OCI-LY1 (cell line): ENCODE results near the gene PCK2.

Experiments used
- H2AFZ ChIP-seq: fragments of 200-600 bp; sonication (generic), shearing (Covaris generic); 2 replicates; pipeline ENCODE4 v1.6.0; 2014; ENCODE audit warnings: antibody characterized with exemption, mild to moderate bottlenecking, low read length
- H3F3A ChIP-seq: fragments of 200-600 bp; sonication (generic), shearing (Covaris generic); 2 replicates; pipeline ENCODE4 v1.6.0; 2014; ENCODE audit warnings: mild to moderate bottlenecking, antibody characterized with exemption, low read length, moderate library complexity; ENCODE audit not compliant: insufficient read depth
- H3K27ac ChIP-seq: fragments of 200-600 bp; sonication (generic); 2 replicates; pipeline ENCODE4 v1.5.1; 2014; ENCODE audit warnings: low read length, mixed run types, mild to moderate bottlenecking, low read depth; ENCODE audit not compliant: poor library complexity, severe bottlenecking
- H3K27me3 ChIP-seq: fragments of 200-600 bp; sonication (generic); 2 replicates; pipeline ENCODE4 v1.6.0; 2014; ENCODE audit warnings: antibody characterized with exemption, mild to moderate bottlenecking, low read length, moderate library complexity; ENCODE audit not compliant: insufficient read depth
- H3K36me3 ChIP-seq: fragments of 200-600 bp; sonication (generic); 2 replicates; pipeline ENCODE4 v1.6.1; 2014; ENCODE audit warnings: mild to moderate bottlenecking, antibody characterized with exemption, low read length, moderate library complexity, mixed read lengths; ENCODE audit not compliant: insufficient read depth
- H3K4me1 ChIP-seq: fragments of 200-600 bp; sonication (generic); 2 replicates; pipeline ENCODE4 v1.5.1; 2014; ENCODE audit warnings: mild to moderate bottlenecking, low read length, moderate library complexity; ENCODE audit not compliant: insufficient read depth, severe bottlenecking
- H3K4me2 ChIP-seq: fragments of 200-600 bp; sonication (generic), shearing (Covaris generic); 2 replicates; pipeline ENCODE4 v1.6.1; 2014; ENCODE audit warnings: low read length
- H3K4me3 ChIP-seq: fragments of 200-600 bp; sonication (generic); 2 replicates; pipeline ENCODE4 v1.5.1; 2014; ENCODE audit warnings: low read length, low read depth, mild to moderate bottlenecking, mixed read lengths; ENCODE audit not compliant: poor library complexity, severe bottlenecking
- H3K79me2 ChIP-seq: fragments of 200-600 bp; shearing (Covaris generic); 2 replicates; pipeline ENCODE4 v1.6.1; 2016; ENCODE audit warnings: mixed run types, low read length, mixed read lengths; ENCODE audit not compliant: insufficient read depth
- H3K9ac ChIP-seq: fragments of 200-600 bp; sonication (generic), shearing (Covaris generic); 2 replicates; pipeline ENCODE4 v1.6.1; 2014; ENCODE audit warnings: mild to moderate bottlenecking, low read length, mixed read lengths
- H3K9me2 ChIP-seq: fragments of 200-600 bp; sonication (generic), shearing (Covaris generic); 2 replicates; pipeline ENCODE4 v1.6.1; 2014; ENCODE audit warnings: low read depth, mild to moderate bottlenecking, low read length, mixed read lengths
- H3K9me3 ChIP-seq: fragments of 200-600 bp; shearing (Covaris generic); 2 replicates; pipeline ENCODE4 v1.6.1; 2014; ENCODE audit warnings: low read length, mixed read lengths
- H4K20me1 ChIP-seq: fragments of 200-600 bp; sonication (generic), shearing (Covaris generic); 2 replicates; pipeline ENCODE4 v1.6.0; 2016; ENCODE audit warnings: mild to moderate bottlenecking, low read length; ENCODE audit not compliant: insufficient read depth
- EZH2 ChIP-seq: fragments of 200-600 bp; sonication (generic), shearing (Covaris generic); IDR thresholded peaks from 2 replicates; pipeline ENCODE4 v1.8.0; 2017; ENCODE audit warnings: borderline replicate concordance, mixed run types, mild to moderate bottlenecking, antibody characterized with exemption, low read length, moderate library complexity, mixed read lengths
- TF ChIP-seq, protein P1 (sequence below): fragments of 200-600 bp; sonication (generic), shearing (Covaris generic); IDR thresholded peaks from 2 replicates; pipeline ENCODE4 v1.5.1; 2017; ENCODE audit warnings: mild to moderate bottlenecking, antibody characterized with exemption, low read length, moderate library complexity, mixed read lengths

The PCK2 gene

DNA sequence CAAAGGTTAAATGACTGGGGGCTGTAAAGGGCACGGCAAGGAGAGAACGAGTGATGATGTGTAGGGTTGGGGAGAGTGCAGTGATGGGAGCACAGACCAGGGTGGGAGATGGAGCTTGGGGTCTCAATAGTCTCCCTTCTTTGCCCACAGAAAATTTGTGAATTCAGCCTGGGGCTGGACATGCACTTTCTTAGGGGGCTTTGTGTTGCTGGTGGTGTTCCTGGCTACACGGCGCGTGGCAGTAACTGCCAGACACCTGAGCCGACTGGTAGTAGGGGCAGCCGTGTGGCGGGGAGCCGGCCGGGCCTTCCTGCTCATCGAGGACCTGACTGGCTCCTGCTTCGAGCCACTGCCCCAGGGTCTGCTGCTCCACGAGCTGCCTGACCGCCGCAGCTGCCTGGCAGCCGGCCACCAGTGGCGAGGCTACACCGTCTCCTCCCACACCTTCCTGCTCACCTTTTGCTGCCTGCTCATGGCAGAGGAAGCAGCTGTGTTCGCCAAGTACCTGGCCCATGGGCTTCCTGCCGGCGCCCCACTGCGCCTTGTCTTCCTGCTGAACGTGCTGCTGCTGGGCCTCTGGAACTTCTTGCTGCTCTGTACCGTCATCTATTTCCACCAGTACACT is 38.1 kb downstream of the PCK2 start:
- Histone ChIP-seq H3F3A (no peaks in the 10 kb centered on the region), H2AFZ (no peak overlapping the region), H3K9me2 (no peaks in the 10 kb centered on the region), H3K27me3 (no peaks in the 10 kb centered on the region), H3K79me2 (no peaks in the 10 kb centered on the region), H3K4me1 (peaks cover 25% of the 10 kb centered on the region), H3K36me3 (peaks cover 1% of the 10 kb centered on the region; the same call in 1 of the 2 replicates), H3K4me2 (peak overlapping the region; percentile 20; the same call in 1 of the 2 replicates), H3K9ac (no peak overlapping the region; the same call in 1 of the 2 replicates), H4K20me1 (no peaks in the 10 kb centered on the region), H3K4me3 (no peak overlapping the region), H3K27ac (no peak overlapping the region), H3K9me3 (no peaks in the 10 kb centered on the region)
- TF ChIP-seq EZH2: no peak
- TF ChIP-seq, protein P1, sequence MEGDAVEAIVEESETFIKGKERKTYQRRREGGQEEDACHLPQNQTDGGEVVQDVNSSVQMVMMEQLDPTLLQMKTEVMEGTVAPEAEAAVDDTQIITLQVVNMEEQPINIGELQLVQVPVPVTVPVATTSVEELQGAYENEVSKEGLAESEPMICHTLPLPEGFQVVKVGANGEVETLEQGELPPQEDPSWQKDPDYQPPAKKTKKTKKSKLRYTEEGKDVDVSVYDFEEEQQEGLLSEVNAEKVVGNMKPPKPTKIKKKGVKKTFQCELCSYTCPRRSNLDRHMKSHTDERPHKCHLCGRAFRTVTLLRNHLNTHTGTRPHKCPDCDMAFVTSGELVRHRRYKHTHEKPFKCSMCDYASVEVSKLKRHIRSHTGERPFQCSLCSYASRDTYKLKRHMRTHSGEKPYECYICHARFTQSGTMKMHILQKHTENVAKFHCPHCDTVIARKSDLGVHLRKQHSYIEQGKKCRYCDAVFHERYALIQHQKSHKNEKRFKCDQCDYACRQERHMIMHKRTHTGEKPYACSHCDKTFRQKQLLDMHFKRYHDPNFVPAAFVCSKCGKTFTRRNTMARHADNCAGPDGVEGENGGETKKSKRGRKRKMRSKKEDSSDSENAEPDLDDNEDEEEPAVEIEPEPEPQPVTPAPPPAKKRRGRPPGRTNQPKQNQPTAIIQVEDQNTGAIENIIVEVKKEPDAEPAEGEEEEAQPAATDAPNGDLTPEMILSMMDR: no peak

DNA sequence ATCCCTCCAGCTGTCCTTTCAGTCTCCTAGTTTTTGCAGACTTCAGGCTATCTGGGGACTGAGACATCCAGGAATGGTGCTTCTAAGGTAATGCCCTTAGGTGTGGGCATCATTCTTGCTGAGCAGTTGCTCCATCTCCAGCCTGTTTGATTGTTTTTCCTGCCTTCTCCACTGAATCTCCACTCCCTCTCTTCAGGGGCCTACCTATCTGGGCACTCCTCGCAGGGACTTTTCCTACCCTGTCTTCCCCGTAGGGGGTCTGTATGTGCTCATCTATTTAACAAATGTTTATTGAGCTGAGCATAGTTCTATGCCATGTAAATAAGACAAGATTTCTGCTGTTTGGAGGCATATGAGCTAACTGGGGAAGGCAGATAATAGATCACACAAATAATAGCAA is 38.9 kb downstream of the PCK2 start:
- Histone ChIP-seq H4K20me1 (no peaks in the 10 kb centered on the region), H3K79me2 (no peaks in the 10 kb centered on the region), H3K4me2 (no peak overlapping the region), H3F3A (no peaks in the 10 kb centered on the region), H3K9ac (no peak overlapping the region), H3K9me2 (no peaks in the 10 kb centered on the region), H3K27ac (no peak overlapping the region), H3K4me1 (peaks cover 29% of the 10 kb centered on the region), H2AFZ (no peak overlapping the region), H3K9me3 (no peaks in the 10 kb centered on the region), H3K4me3 (no peak overlapping the region), H3K27me3 (no peaks in the 10 kb centered on the region), H3K36me3 (peaks cover 9% of the 10 kb centered on the region)
- TF ChIP-seq EZH2: no peak
- TF ChIP-seq, protein P1: no peak

DNA sequence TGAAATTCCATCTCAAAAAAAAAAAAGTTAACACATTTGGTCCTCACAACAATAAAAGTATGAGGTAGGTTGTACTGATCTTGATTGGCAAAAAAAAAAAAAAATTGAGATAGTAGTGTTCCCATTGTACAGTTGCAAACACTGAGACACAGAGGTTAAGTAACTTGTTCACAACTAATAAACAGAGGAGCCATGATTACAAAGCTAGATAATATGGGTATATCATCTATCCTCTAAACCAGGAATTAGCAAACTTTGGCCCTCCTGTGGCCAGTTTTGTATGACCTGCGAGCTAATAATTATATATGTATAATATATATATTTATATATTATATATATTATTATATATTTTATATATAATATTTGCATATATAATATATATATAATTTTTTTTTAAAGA is 39.6 kb downstream of the PCK2 start:
- no peak overlapping the region for H3K9ac ChIP-seq
- H2AFZ ChIP-seq: no peak overlapping the region
- H3K27ac ChIP-seq: no peak overlapping the region
- H3K9me2 ChIP-seq: no peaks in the 10 kb centered on the region
- H3K4me3 ChIP-seq: no peak overlapping the region
- H4K20me1 ChIP-seq: no peaks in the 10 kb centered on the region
- H3K9me3 ChIP-seq: no peaks in the 10 kb centered on the region
- peaks cover 29% of the 10 kb centered on the region for H3K4me1 ChIP-seq
- H3K4me2 ChIP-seq: no peak overlapping the region
- H3K36me3 ChIP-seq: peaks cover 17% of the 10 kb centered on the region
- no peaks in the 10 kb centered on the region for H3K27me3 ChIP-seq
- TF ChIP-seq, protein P1: no peak
- no peak for TF ChIP-seq EZH2
- H3F3A ChIP-seq: no peaks in the 10 kb centered on the region
- no peaks in the 10 kb centered on the region for H3K79me2 ChIP-seq
